ENCODE data around the gene ADGRF5.
A peak's percentile ranks its signal among the peaks of the same experiment; 100 is the strongest.

ADGRF5 gene, protein sequence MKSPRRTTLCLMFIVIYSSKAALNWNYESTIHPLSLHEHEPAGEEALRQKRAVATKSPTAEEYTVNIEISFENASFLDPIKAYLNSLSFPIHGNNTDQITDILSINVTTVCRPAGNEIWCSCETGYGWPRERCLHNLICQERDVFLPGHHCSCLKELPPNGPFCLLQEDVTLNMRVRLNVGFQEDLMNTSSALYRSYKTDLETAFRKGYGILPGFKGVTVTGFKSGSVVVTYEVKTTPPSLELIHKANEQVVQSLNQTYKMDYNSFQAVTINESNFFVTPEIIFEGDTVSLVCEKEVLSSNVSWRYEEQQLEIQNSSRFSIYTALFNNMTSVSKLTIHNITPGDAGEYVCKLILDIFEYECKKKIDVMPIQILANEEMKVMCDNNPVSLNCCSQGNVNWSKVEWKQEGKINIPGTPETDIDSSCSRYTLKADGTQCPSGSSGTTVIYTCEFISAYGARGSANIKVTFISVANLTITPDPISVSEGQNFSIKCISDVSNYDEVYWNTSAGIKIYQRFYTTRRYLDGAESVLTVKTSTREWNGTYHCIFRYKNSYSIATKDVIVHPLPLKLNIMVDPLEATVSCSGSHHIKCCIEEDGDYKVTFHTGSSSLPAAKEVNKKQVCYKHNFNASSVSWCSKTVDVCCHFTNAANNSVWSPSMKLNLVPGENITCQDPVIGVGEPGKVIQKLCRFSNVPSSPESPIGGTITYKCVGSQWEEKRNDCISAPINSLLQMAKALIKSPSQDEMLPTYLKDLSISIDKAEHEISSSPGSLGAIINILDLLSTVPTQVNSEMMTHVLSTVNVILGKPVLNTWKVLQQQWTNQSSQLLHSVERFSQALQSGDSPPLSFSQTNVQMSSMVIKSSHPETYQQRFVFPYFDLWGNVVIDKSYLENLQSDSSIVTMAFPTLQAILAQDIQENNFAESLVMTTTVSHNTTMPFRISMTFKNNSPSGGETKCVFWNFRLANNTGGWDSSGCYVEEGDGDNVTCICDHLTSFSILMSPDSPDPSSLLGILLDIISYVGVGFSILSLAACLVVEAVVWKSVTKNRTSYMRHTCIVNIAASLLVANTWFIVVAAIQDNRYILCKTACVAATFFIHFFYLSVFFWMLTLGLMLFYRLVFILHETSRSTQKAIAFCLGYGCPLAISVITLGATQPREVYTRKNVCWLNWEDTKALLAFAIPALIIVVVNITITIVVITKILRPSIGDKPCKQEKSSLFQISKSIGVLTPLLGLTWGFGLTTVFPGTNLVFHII (N-terminal part only)

DNA sequence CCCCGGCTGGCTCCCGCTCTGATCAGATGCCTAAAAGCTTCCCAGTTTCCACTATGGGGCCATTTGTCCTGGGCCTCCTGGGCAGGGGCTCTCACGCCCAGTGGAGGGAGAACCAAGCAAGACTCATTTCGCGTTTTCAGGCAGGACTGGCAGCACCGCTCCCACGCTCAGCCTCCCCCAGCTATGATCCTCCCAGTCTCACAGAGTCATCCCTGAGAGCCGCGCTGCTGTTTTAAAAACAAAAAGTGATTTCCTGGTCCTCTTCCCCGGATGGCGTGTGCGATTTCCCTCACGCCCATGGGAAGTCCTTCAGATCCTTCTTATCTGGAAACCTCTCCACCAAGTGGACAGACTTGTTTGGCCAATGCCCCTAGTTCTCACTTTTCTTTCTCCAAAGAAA is at the start of gene ADGRF5:
ADGRF5 (minus strand) TSS at position 208 of the 400 bp plus-strand sequence. CDS start 15,176 bp downstream, outside the sequence.
- DNase-seq (ENCODE audit: low read depth), result no peak

DNA sequence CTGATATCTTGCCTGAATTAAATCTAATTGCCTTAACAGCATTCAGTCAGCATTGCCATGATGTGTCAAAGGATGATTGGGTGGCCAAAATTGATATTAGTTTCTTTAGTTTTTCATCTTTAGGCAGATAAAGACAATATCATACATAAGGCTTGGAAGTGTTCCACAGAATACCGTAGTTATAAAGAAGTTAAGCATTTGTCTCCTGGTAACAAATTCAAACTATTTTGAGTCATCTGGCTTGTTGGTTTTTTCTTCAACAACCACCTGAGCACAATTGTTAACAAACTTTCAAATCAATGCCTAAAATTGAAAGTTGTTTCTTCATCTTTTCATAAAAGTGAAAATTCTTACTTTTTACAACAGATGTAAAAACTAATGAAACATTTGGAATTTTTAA is 47.5 kb upstream of the ADGRF5 start:
- no peak for DNase-seq (ENCODE audit: low read depth)

DNA sequence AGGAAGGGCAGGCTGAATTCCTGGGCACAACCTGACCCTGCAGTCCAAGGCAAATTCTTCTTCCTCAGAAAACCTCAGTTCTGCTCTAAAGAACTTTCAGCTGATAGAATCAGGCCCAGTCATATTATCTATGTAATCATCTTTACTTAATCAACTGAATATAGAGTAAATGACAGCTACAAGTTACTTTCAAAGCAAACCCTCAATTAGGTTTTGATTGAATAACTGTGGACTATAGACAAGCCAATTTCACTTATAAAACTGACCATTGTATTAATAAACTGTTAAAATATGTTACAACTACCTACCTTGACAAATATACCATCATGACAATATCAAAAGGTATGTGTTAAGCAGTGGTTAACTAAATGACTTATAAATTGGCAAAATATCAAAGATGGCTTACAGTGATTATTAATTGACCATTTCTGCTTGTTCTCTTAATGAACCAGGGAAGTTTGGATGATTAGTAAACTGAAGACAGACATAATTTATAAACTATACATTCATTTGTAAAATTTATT is 46.1 kb upstream of the ADGRF5 start:
- no peak for DNase-seq (ENCODE audit: low read depth)

DNA sequence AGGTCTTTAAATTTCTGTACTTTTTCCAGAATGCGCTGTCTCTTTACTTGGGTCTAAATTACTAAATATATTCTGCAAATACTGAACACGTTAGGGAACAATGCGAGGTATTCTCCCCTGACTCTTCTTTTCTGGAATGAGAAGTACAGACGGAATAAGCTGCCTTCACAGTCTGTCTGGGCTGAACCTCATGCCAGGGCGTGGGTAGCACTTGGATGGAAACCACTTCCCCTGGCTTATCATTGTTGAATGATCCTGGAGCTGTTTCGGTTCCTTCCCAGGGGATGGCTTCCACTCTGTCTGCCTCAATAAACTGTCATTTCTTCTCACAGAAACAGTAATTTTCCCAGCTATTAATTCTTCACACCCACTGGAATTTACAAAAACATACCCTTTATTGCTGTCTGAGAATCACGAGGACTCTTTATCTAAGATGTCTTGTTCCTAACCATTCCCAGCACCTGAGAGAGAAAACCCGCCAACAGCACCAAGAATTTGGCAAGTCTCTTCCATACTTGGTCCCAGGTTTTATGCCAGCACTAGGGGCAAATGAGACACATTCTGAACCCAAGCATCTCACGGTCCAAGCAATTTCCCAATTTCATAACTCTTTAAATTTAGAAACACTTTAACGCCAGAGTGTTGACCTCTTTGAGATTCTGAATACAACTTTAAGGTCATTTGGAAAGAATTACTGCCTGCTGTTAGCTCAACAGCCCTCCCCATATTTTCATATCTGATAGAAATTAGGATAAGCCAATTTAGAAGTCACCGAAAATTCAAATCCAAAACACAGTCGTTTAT is 43.2 kb upstream of the ADGRF5 start:
- peak; percentile 78 for DNase-seq (ENCODE audit: low read depth)

DNA sequence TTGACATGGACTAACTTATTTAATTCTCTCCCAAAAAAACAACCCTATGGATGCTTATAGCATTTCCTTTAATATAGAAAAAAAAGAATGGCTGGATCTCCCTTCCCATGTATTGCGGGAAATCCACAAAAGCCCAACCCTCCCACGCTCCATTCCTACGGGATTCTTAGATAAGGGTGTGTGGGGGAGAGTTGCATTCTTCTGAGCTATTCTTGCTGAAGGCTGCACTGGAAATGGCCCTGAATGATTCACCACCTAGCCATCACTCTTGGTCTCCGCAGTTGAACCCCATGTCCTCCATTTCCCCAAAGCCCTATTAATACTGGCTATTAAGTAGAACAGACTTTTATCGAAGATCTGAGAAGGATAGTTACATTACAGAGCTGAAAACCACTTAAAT is 41.9 kb upstream of the ADGRF5 start:
- DNase-seq (ENCODE audit: low read depth), result peak; percentile 96

DNA sequence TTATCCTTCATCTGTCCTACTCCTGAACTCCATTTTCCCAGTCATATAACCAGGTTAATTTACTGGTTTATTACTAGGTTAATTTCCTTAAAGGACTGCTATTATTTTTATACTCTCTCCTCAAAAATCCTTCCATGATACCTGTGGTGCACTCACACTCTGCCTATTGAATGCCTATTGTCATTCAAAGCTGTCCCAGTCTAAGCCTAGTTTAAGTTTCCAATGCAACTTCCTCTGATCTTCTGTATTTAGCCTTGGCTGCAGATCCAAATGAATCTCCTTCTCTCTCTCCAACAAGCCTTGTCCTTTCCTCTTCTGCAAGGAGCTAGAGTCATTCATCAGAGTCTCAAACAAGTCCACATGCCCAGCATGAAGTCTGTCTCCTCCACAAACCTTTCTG is 41.3 kb upstream of the ADGRF5 start:
- peak; percentile 11 for DNase-seq (ENCODE audit: low read depth)

DNA sequence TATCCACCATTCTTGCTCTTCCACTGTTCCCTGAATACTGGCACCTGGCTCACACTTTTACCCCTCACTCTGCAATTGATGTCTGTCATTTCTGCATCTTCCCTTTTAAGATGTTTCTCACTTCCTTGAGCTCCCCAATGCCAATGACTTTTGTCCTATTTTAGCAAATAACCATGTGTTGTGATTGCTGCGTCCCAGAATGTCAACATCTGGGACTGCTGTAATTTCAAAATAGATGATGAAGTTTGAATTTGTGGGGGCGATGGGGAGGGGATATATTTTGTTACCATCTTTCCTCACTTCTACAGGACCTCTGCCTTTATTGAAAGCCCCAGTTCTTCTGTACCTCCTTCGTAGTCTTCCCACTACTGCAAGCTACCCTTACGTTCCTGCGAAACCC is 40.0 kb upstream of the ADGRF5 start:
- DNase-seq (ENCODE audit: low read depth), result no peak

DNA sequence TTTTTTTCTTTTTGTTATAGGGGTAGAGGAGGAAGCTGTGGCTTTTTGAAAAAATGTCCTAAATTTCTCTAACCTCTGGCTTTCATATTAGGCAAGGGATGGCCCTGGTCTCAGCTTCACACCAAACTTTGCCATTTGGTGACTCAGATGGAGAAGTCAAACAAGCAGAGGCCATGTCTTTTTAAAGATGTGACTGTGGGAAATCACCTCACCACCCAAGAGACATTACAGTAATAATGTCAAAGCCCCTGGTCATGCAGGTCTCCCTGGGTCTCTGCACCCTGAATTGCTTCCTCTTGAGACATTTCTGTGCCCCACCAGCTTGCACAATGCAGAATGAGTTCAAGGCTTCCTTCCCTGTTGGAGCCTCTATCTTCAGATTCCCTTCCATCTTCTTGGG is 39.5 kb upstream of the ADGRF5 start:
- no peak for DNase-seq (ENCODE audit: low read depth)

DNA sequence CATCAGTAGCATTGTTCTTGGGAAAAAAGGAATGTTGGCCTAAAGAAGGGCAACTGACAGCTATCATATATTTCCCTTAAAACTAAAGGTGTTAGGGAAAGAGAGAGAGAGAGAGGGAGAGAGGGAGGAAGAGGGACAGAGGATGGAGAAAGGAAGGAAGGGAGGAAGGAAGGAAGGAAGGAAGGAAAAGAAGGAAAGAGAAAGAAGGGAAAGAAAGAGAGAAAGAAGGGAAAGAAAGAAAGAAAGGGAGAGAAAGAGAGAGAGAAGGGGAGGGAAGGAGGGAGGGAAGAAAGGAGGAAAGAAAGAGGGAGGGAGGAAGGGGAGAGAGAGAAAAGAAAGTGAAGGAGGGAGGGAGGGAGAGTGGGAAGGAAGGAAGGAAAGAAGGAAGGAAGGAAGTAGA is 37.7 kb upstream of the ADGRF5 start:
- no peak for DNase-seq (ENCODE audit: low read depth)

DNA sequence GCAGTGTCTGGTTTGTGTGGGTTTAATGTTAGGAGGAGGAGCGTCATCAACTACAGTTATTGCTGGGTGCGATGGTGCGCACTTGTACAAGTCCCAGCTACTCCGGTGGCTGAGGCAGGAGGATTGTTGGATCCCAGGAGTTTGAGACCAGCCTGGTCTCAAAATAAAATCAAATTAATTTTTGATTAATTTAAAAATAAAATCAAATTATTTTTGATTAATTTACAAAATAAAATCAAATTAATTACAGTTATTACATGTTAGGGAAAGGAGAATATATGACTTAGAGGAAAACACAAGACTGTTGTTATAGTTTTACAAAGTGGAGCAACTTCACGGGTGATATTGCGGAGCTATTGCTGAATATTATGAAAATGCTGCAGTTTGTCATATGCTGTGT is 34.7 kb upstream of the ADGRF5 start:
- DNase-seq (ENCODE audit: low read depth), result no peak

DNA sequence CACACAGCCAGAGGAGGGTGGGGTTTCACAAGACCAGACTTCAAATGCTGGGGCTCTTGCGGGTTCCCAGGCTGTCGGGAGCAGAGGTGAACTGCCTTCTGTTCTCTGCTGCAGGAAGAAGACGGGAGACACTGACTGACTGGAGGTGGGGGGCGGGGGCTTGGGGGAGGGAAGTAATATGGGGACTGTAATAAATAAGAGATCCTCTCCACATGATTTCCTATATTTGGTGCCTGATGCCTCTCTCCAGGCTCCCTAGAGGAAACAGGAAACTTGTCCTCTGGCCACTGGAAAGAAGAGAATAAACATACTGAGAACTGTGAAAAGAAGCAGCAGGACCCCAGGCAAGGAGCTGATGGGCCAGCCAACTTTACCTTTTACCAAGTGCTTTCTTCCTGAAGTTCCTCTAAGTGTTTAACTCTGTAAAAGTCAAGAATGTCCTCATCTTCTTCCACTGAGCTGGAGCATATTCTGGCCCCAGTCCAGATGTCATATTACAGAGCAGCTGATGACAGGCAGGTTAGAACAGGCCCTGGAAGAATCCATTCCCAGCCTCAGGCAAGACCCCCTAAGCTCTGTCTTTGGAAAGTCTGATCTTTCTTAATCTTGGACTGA is 33.2 kb upstream of the ADGRF5 start:
- DNase-seq (ENCODE audit: low read depth), result no peak

DNA sequence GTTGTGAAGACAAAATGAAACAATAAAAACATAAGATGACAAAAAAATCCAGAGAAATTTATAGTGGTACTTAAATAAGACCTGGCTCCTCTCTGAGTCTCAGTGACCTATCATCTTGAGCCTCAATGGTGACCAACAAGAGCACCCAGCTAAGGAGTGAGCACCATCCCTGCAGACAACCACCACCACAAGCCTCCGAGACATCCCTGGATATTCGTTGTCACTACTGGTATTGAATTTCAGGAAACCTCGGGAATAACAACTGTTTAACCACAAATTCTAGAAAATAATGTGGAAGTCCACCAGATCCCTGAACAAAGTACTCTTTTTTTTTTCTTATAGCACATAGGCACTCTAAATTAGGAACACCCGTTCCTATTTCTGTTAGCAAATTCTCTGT is 32.2 kb upstream of the ADGRF5 start:
- no peak for DNase-seq (ENCODE audit: low read depth)

DNA sequence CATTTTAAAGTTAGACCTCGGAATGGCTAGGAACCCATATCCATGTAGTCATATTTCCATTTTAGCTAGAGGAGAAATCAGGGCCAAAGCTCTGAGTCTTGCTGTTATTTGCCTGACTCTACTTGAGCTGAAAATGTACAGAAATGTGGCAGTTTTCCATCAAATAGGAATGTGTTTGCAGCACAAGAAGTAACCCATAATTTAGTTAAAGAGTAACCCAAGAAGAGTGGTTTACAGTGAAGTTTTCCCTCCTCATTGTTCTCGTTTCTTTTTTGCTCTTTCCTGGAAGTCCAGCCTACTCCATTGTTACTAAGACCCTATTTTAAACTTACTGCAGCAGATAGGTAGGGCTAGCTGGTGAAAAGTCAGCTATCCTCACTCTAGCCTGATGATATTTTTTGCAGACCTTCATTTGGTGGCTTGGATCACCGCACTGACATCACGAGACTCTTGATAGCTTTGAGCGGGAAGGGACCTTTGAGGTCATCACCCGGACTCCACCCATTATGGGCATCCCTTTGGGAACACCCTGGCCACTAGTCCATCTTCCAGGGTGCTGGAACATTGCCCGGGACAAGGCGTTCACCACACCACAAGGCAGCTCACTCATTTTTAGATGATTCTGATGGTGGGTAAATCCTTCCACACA is 28.0 kb upstream of the ADGRF5 start:
- DNase-seq (ENCODE audit: low read depth), result no peak

DNA sequence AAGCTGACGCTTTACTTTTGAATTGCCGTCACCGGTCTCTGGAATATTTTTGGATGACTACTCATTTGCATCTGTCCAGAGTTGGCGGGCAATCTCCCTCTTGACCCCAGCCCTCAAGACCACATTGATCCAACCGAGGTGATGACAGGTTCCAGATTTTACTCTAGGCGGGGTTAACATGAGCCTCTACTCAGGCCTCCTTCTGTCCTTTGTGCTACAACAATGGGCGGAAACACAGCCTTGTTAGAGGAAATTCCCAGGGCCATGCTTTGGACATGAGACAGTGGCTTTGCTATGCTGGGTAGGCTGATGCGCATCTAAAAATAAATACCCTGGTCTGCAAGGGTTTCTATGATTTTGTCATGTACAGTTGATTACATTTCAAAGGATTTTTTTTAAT is 27.0 kb upstream of the ADGRF5 start:
- no peak for DNase-seq (ENCODE audit: low read depth)

DNA sequence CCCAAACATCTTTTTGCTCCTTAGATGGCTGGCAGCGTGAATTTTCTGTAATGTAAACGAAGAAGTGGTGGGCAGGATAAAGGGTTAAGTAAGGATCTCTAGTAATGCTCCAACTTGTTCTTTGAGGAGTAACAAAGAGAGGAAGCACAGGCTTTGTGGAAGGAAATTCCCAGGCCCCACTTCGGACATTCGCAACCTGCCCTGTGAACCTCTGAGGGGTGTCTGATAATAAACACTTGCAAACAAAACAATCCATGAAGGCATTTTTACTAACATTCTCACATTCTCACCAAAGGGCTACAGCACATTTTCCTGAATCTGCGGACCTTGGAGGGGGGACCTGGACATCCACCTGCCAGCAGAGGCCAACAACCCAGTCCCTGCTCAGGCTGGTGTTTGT is 25.8 kb upstream of the ADGRF5 start:
- no peak for DNase-seq (ENCODE audit: low read depth)

DNA sequence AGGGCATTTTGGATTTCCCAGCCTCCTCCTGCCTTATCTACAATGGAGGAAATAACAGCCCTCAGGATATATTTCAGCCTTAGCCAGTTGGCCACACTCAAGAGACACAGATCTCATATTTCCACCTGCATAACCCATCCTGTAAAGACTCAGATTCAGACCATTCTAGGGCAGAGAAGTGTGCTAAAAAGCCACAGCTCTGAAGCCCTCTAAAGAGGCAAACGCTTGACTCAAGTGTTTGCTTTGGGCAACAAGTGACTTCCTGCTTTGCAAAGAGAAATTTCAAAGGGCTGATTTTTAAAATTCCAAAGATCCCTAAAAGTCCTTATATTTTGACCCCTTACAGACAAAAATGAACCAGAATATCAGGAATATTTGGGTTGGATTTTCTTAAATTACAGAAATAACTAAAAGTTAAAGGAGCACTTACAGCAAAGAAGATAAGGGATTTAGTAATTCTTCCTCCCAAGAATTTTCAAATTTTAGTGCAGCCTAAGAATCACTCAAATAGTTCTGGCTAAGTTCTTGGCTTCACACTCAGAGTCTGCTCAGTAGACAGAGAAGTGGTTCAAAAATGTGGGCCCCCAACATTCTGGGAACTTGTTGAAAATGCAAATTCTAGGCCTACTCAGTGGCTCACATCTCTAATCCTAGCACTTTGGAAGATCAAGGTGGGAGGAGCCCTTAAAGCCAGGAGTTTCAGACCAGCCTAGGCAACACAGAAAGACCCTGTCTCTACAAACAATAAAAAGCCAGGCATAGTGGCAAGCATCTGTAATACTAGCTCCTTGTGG is 18.9 kb upstream of the ADGRF5 start:
- no peak for DNase-seq (ENCODE audit: low read depth)

DNA sequence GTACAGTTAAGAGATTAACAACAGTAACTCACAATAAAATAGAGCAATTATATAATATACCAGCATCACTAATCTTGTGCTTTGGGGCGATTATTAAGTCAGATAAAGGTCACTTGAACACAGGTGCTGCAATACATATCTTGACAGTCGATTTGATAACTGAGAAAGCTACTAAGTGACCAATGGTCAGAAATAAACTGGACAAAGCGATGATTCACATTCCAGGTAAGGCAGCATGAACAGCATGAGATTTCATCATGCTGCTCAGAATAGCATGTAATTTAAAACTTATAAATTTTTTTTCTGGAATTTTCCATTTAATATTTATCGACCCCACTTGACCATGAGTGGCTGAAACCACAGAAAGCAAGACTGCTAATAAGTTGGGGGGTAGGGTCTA is 15.9 kb upstream of the ADGRF5 start:
- no peak for DNase-seq (ENCODE audit: low read depth)

DNA sequence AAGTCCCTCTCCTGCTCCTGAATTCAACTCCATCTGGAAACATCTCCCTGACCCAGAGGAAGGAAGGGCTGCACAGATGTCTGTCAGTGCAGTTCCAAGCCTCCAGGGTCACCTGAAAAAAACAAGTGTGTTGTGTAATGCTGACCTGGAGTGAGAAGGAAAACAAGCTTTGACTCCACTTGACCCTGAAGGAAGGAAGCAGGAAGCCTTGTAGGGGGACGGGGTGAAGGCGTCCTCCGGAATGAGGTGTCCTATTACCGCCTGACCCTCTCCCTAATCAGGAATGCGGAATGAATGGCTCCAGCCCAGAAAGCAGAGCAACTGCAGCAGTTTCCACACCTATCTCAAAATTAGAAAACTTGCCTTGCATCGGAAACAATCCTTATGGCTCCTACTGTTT is 13.9 kb upstream of the ADGRF5 start:
- DNase-seq (ENCODE audit: low read depth), result peak; percentile 15

DNA sequence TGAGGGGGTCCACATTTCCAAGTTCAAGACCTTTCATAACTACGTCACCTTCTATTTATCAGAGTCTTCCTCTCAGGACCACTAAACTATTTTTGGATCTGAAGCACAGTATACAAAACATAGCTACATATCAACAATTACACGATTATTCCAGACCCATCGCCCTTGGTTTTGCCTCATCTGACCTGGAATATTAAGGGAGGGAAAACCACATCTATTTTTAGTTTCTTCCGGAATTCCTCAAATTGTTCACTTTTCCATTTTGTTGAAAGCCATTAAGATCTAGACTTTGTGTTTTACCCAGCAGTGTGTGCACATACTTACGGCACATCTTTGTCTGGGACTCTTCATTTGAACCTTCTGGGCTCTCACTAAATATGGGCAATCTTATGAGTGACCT is 12.0 kb upstream of the ADGRF5 start:
- no peak for DNase-seq (ENCODE audit: low read depth)
